Measurements from ENCODE around the gene TXNDC5. TPM values are rescaled to one million over a fixed set of nuclear protein-coding genes. Genes with fewer than 3 reads are reported as not detected.

The TXNDC5 gene
- total RNA-seq, 1 donor from 2014 or later = 193 TPM

- H3K79me2 ChIP-seq (ENCODE audit: insufficient read depth, low read length) = no peaks in the 10 kb centered on the region
- TF ChIP-seq CTCF (IDR thresholded peaks at IDR 0.05; ENCODE audit: insufficient read depth, low read depth, low read length) = no peak
- TF ChIP-seq EZH2 (IDR thresholded peaks at IDR 0.05; ENCODE audit: insufficient read depth, low read length) = no peak
- DNase-seq (ENCODE audit: low read depth) (no peak), FAIRE-seq (no peak)
- no peak overlapping the region for H3K4me3 ChIP-seq (ENCODE audit: insufficient read depth, low read depth, low read length)
- H3K27me3 ChIP-seq (ENCODE audit: insufficient read depth, low read length) = no peaks in the 10 kb centered on the region
- H3K27ac ChIP-seq (ENCODE audit: low read depth, low read length) = no peak overlapping the region
- H3K9ac ChIP-seq (ENCODE audit: low read length) = no peak overlapping the region
- peaks cover 38% of the 10 kb centered on the region for H3K36me3 Mint-ChIP-seq (ENCODE audit: low read depth, unreplicated experiment)
- no peak overlapping the region for H3K27ac Mint-ChIP-seq (ENCODE audit: unreplicated experiment)
- no peaks in the 10 kb centered on the region for H3K9me3 Mint-ChIP-seq (ENCODE audit: unreplicated experiment)
- H3K9me3 ChIP-seq (ENCODE audit: insufficient read depth, low read depth, low read length) = no peaks in the 10 kb centered on the region
- no peaks in the 10 kb centered on the region for H3K4me1 Mint-ChIP-seq (ENCODE audit: low read depth, unreplicated experiment)
- no peak overlapping the region for H3K4me2 ChIP-seq (ENCODE audit: low read length)
- H3K4me1 ChIP-seq (ENCODE audit: insufficient read depth, low read length) = no peaks in the 10 kb centered on the region
- peaks cover 69% of the 10 kb centered on the region for H4K20me1 ChIP-seq (ENCODE audit: insufficient read depth, low read length)
- H3K36me3 ChIP-seq (ENCODE audit: insufficient read depth, low read length) = peaks cover 81% of the 10 kb centered on the region
- H3K27me3 Mint-ChIP-seq (ENCODE audit: low read depth, unreplicated experiment) = no peaks in the 10 kb centered on the region
- no peak overlapping the region for H3K4me3 Mint-ChIP-seq (ENCODE audit: unreplicated experiment)
- H2AFZ ChIP-seq (ENCODE audit: low read depth, low read length) = no peak overlapping the region
Observed at GRCh38 chr6:7891078-7891872, 19.3 kb downstream of the TXNDC5 start.

- H3K36me3 ChIP-seq (ENCODE audit: insufficient read depth, low read length) = peaks cover 83% of the 10 kb centered on the region
- H3K27me3 ChIP-seq (ENCODE audit: insufficient read depth, low read length) = no peaks in the 10 kb centered on the region
- FAIRE-seq = no peak
Observed at GRCh38 chr6:7888587-7889357, 21.8 kb downstream of the TXNDC5 start.

More at GRCh38 chr6:7888587-7889357, 21.8 kb downstream of the TXNDC5 start:
- H3K9me3 ChIP-seq (ENCODE audit: insufficient read depth, low read depth, low read length) = no peaks in the 10 kb centered on the region
- Mint-ChIP-seq H3K4me1 (ENCODE audit: low read depth, unreplicated experiment) (no peaks in the 10 kb centered on the region), H3K4me3 (ENCODE audit: unreplicated experiment) (no peak overlapping the region), H3K9me3 (ENCODE audit: unreplicated experiment) (no peaks in the 10 kb centered on the region), H3K27ac (ENCODE audit: unreplicated experiment) (no peak overlapping the region), H3K27me3 (ENCODE audit: low read depth, unreplicated experiment) (no peaks in the 10 kb centered on the region), H3K36me3 (ENCODE audit: low read depth, unreplicated experiment) (peaks cover 45% of the 10 kb centered on the region)
- TF ChIP-seq CTCF (IDR thresholded peaks at IDR 0.05; ENCODE audit: insufficient read depth, low read depth, low read length) (no peak), EZH2 (IDR thresholded peaks at IDR 0.05; ENCODE audit: insufficient read depth, low read length) (no peak)
- H3K27ac ChIP-seq (ENCODE audit: low read depth, low read length) = no peak overlapping the region
- H3K9ac ChIP-seq (ENCODE audit: low read length) = no peak overlapping the region
- H2AFZ ChIP-seq (ENCODE audit: low read depth, low read length) = no peak overlapping the region
- peaks cover 73% of the 10 kb centered on the region for H4K20me1 ChIP-seq (ENCODE audit: insufficient read depth, low read length)
- no peak overlapping the region for H3K4me3 ChIP-seq (ENCODE audit: insufficient read depth, low read depth, low read length)
- no peaks in the 10 kb centered on the region for H3K4me1 ChIP-seq (ENCODE audit: insufficient read depth, low read length)
- DNase-seq (ENCODE audit: low read depth) = no peak
- H3K4me2 ChIP-seq (ENCODE audit: low read length) = no peak overlapping the region
- no peaks in the 10 kb centered on the region for H3K79me2 ChIP-seq (ENCODE audit: insufficient read depth, low read length)
